ENCODE results near the gene CRP.
"Not testable (repeated sequence)": the region's sequence is repeated elsewhere in the genome, so short reads cannot be mapped to it uniquely, and the experiment has no call there.

CRP gene, protein sequence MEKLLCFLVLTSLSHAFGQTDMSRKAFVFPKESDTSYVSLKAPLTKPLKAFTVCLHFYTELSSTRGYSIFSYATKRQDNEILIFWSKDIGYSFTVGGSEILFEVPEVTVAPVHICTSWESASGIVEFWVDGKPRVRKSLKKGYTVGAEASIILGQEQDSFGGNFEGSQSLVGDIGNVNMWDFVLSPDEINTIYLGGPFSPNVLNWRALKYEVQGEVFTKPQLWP

GRCh38 chr1:159714529-159714928 lies at the start of gene CRP:
Gene CRP, minus strand, starts transcription at chr1:159714589. Its CDS starts 104 bp downstream, at chr1:159714485.
- DNase-seq (ENCODE audit: low read depth, low spot score): no peak

DNA sequence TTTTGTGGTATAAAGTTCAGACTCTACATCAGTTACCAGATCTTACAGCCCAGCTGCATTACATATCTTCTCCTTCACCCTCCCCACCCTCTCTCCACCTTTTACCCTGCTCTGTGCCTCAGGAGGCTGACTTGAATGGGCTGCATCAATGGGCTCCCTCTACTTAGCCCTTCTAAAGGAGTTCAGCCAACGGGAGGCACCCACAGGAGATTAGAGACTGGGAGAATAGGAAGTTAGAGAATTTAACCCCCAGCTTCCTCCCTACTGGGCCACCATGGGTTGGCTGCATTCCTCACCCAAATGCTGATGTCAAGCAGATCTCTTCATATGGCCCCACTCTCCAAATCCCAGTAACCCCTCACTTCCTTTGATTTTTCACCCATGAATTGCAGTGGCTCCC lies 49.3 kb upstream of the CRP start:
- DNase-seq (ENCODE audit: low read depth, low spot score): no peak

GRCh38 chr1:159756397-159756796 lies 42.0 kb upstream of the CRP start:
- no peak for DNase-seq (ENCODE audit: low read depth, low spot score)

GRCh38 chr1:159755451-159756007 lies 41.1 kb upstream of the CRP start:
- DNase-seq (ENCODE audit: low read depth, low spot score): no peak

GRCh38 chr1:159753386-159753785 lies 39.0 kb upstream of the CRP start:
- no peak for DNase-seq (ENCODE audit: low read depth, low spot score)

DNA sequence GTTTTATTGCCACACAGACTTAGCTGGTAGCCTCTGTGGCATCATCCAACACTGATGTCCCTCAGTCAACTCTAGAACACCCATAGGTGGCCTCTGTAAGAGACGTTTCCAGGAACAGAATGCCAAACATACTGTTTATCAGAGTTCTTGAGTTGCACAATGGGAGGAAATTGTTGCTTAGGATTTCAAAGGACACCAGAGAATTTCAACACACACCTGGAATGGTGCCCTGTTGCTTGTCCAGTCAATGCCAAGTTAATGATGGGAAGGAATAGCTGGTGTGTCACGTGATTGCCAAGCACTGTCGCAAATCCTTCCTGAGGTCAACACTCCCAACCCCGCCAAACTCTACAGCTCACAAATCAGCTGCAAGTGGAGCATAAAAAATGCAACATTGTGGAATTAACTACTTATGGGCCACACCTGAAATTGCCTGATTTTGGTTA lies 37.8 kb upstream of the CRP start:
- DNase-seq (ENCODE audit: low read depth, low spot score): no peak

GRCh38 chr1:159751031-159751430 lies 36.6 kb upstream of the CRP start:
- no peak for DNase-seq (ENCODE audit: low read depth, low spot score)

GRCh38 chr1:159750621-159751020 lies 36.2 kb upstream of the CRP start:
- no peak for DNase-seq (ENCODE audit: low read depth, low spot score)

- no peak for DNase-seq (ENCODE audit: low read depth, low spot score)
Measured at GRCh38 chr1:159749630-159750029, 35.2 kb upstream of the CRP start.

- no peak for DNase-seq (ENCODE audit: low read depth, low spot score)
Measured at GRCh38 chr1:159748370-159748769, 34.0 kb upstream of the CRP start.

DNA sequence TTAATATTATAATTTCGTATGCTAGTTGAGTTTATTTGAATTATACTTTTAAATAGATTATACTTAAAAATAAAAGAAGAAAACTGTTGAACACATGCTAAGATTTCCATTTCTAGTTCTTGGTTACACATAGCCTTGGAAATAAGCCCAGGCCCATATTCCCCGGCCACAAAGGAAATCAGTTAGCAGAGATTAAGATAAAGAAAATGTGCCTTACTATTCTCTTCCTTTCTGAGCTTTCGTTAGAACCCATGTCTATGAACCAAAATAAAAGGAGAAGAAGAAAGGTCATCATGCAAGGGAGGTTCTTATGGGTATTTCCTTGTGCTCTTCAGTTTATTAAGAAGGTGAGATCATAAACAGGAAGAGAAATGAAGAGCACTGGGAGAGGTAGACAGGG lies 32.3 kb upstream of the CRP start:
- DNase-seq (ENCODE audit: low read depth, low spot score): no peak

DNA sequence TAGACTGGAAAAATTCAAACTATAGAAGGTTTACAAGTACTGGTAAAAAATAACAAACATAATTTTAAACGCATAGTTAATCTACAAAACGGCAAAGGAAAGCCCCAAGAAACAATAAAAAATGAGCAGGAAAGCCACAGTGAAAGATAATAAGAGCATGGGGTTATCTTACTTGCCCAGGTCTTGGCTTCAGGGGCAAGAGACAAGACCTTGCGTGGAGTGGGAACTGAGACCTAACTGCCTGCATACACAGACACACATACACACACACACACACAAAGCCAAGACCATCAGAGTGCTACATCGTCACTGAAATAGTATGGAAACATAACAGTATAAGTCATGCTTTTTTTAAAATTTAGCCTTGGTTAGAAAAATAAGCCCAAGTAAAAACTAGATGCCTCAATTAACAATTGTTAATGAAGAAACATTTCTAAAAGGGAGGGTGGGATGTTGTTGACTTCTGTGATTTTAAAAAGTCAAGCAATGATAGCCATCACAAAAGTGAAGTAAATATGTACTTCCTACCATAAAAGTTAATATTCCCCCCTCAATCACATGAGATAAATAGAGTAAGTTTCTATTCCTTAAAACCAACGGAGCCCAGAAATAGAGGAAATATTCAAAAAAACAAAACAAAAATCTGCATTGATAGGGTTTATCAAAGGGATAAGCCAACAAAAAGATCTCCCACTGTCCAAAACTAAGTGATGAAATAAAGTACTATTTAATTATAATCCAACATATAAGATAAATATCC lies 29.4 kb upstream of the CRP start:
- DNase-seq (ENCODE audit: low read depth, low spot score): no peak

GRCh38 chr1:159737238-159737916 lies 23.0 kb upstream of the CRP start:
- no peak for DNase-seq (ENCODE audit: low read depth, low spot score)

DNA sequence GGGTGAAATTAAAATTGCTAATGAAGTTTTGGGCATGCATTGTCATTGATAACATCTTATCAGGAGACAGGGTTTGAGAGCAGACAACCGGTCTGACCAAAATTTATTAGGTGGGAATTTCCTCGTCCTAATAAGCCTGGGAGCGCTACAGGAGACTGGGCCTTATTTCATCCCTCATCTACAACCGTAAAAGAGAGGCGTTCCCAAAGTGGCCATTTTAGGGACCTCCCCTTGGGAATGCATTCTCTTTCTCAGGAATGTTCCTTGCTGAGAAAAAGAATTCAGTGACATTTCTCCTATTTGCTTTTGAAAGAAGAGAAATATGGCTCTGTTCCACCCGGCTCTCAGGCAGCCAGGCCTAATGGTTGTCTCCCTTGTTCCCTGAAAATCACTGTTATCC lies 8.8 kb upstream of the CRP start:
- DNase-seq (ENCODE audit: low read depth, low spot score): not testable (repeated sequence)

DNA sequence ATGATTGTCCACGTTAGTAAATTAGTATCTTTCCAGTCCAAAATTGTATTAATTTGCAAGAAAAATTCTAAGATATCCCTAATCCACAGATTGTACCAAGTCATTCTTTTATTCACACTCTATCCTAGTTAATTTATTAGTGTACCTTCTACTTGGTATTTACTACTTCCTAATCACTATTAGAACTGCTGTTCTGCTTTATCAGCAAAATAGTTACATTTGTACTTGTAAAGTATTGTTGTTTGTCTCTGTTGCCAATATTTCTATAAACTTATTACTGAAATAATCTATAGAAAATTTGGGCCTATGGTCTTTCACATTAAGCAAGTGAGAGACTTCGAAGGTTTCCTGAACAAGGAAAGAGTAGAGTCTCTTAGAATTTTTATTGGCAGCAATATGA lies 5.6 kb upstream of the CRP start:
- no peak for DNase-seq (ENCODE audit: low read depth, low spot score)

DNA sequence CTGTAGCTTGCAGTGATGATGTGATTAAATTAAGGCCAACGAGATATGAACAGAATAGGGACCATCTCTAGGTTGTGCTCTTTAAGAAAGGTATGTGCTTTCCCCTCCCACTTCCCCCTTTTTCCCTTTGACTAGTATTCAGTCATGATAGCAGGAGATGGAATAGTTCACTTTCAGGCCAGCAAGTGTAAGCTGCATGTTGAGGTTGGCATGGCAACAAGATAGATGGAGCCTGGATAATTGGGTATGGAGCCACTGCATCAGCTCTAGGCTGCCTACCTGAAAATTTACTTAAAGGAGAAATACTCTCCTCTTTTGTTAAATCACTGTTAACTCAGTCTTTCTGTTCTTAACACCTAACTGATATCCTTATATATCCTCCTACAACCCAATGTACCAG lies 1.5 kb upstream of the CRP start:
- no peak for DNase-seq (ENCODE audit: low read depth, low spot score)

DNA sequence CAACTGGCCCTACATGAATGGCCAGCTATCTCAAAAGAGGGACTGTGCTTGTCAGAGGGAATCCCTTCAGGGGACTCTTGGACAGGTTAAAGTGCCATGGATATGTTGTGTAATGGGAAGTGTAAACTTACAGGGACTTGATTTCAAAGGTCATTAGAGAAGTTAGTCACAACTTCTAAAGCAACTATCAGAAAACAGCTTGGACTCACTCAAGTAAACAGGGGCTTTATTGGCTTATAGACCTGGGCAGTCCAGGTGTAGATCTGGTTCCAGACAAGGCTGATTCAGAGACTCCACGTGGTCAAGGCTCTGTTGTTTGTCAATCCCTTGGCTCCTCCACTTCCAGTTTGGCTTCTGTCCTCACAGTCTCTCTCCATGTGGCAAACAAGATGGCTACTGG lies 2.3 kb downstream of the CRP start:
- no peak for DNase-seq (ENCODE audit: low read depth, low spot score)

GRCh38 chr1:159707472-159708260 lies 6.7 kb downstream of the CRP start:
- DNase-seq (ENCODE audit: low read depth, low spot score): no peak

- DNase-seq (ENCODE audit: low read depth, low spot score): no peak
Measured at GRCh38 chr1:159705904-159706256, 8.5 kb downstream of the CRP start.

GRCh38 chr1:159705251-159705903 lies 9.0 kb downstream of the CRP start:
- no peak for DNase-seq (ENCODE audit: low read depth, low spot score)

- DNase-seq (ENCODE audit: low read depth, low spot score): no peak
Measured at GRCh38 chr1:159704481-159704880, 9.9 kb downstream of the CRP start.
